K562 (cell line): ENCODE results near the gene COPA. TPM values are rescaled to one million over a fixed set of nuclear protein-coding genes. Genes with fewer than 3 reads are reported as not detected.
A peak's percentile ranks its signal among the peaks of the same experiment; 100 is the strongest.

Experiments
- ARHGAP35 ChIP-seq: fragments of 450-650 bp; IDR thresholded peaks from 2 replicates; pipeline ENCODE4 v1.6.1; 2018; ENCODE audit not compliant: partially characterized antibody
- BDP1 ChIP-seq: IDR thresholded peaks from 3 replicates; pipeline ENCODE4 v1.6.1; 2011; ENCODE audit not compliant: insufficient read length, insufficient read depth
- BRCA1 ChIP-seq, 2 experiments: fragments of 450-650 bp in 1 of 2; sonication (generic) in 1 of 2; formaldehyde crosslinking in 1 of 2; IDR thresholded peaks; 2 replicates each; pipeline versions ENCODE4 v1.5.0 to v1.6.1; 2017 to 2020; ENCODE audit warnings: mild to moderate bottlenecking in 1 of 2, missing genetic modification reagents in 1 of 2
- BRF2 ChIP-seq: IDR thresholded peaks from 3 replicates; pipeline ENCODE4 v1.6.1; 2011; ENCODE audit warnings: borderline replicate concordance, mild to moderate bottlenecking; ENCODE audit not compliant: insufficient read length, insufficient read depth
- DACH1 ChIP-seq: fragments of 450-650 bp; IDR thresholded peaks from 2 replicates; pipeline ENCODE4 v1.6.1; 2018; ENCODE audit not compliant: partially characterized antibody
- ELF4 ChIP-seq: fragments of 450-650 bp; formaldehyde crosslinking; IDR thresholded peaks from 2 replicates; pipeline ENCODE4 v1.4.0; 2022; ENCODE audit warnings: missing genetic modification characterization
- KLF10 ChIP-seq: fragments of 250-450 bp; sonication (Bioruptor Pico); IDR thresholded peaks from 2 replicates; pipeline ENCODE4 v1.6.1; 2021; ENCODE audit warnings: matching md5 sums
- MECOM ChIP-seq: fragments of 250-450 bp; sonication (Bioruptor Pico); IDR thresholded peaks from 2 replicates; pipeline ENCODE4 v1.8.0; 2022; ENCODE audit warnings: inconsistent platforms
- MEF2D ChIP-seq: conservative IDR thresholded peaks from 2 replicates; pipeline ENCODE4 v1.6.1; 2016; ENCODE audit warnings: low read depth, missing genetic modification characterization, missing compliant biosample characterization
- NFE2 ChIP-seq: IDR thresholded peaks from 2 replicates; pipeline ENCODE4 v1.6.1; 2014; ENCODE audit warnings: antibody characterized with exemption, low read depth
- NFXL1 ChIP-seq: fragments of 450-650 bp; formaldehyde crosslinking; IDR thresholded peaks from 2 replicates; pipeline ENCODE4 v1.4.0; 2021; ENCODE audit warnings: mild to moderate bottlenecking
- PHF20 ChIP-seq: fragments of 450-650 bp; IDR thresholded peaks from 2 replicates; pipeline ENCODE4 v1.6.1; 2018; ENCODE audit not compliant: partially characterized antibody
- SIRT6 ChIP-seq: IDR thresholded peaks from one replicate; pipeline ENCODE4 v1.6.1; 2012; ENCODE audit warnings: low read depth, mild to moderate bottlenecking, control low read depth, inconsistent platforms, low read length, moderate library complexity
- SP1 ChIP-seq: sonication (generic); formaldehyde crosslinking; IDR thresholded peaks from 2 replicates; pipeline ENCODE4 v1.8.1; 2022; ENCODE audit warnings: mild to moderate bottlenecking, missing genetic modification reagents
- SRF ChIP-seq, 2 experiments: fragments of 250-450, 450-650 bp in 1 of 2; sonication (Bioruptor Pico) in 1 of 2; sonication (generic) in 1 of 2; formaldehyde crosslinking; IDR thresholded peaks; 2 replicates each; pipeline versions ENCODE4 v1.5.0 to v1.5.1; 2020 to 2022; ENCODE audit warnings: mild to moderate bottlenecking in 1 of 2, missing genetic modification reagents in 1 of 2
- TEAD4 ChIP-seq, 2 experiments: sonication (generic) in 1 of 2; formaldehyde crosslinking in 1 of 2; IDR thresholded peaks; 2 replicates each; pipeline versions ENCODE4 v1.6.1 to v1.8.0; 2012 to 2022; ENCODE audit warnings: borderline replicate concordance in 1 of 2, inconsistent platforms in 1 of 2, low read length in 1 of 2, mild to moderate bottlenecking in 1 of 2, missing genetic modification reagents in 1 of 2
- ZNF263 ChIP-seq: sonication (generic); formaldehyde crosslinking; IDR thresholded peaks from 2 replicates; pipeline ENCODE4 v1.8.0; 2022; ENCODE audit warnings: mild to moderate bottlenecking, missing genetic modification reagents, borderline replicate concordance
- polyA plus RNA-seq, 8 experiments: library from polyadenylated mRNA; depleted of rRNA in 4 of 8; stranded (reverse) in 5 of 8; unstranded in 3 of 8; fragments of >200 nt; fragmentation: Nextera tagmentation in 2 of 8; fragmentation: Illumina TruSeq in 1 of 8; extraction: Ambion mirVana in 2 of 8; extraction: Trizol in 1 of 8; gene quantifications; 2 replicates each; pipeline versions ENCODE4 v1.2.1 to v1.2.3, GENCODE V29; 2011 to 2014; ENCODE audit warnings: inconsistent platforms in 1 of 8, missing spikeins in 1 of 8
- total RNA-seq, 7 experiments: library from RNA; depleted of rRNA in 6 of 7; stranded (reverse); fragments of >200 nt in 6 of 7; fragmentation: Illumina TruSeq in 2 of 7; extraction: Trizol in 2 of 7; gene quantifications; 2 replicates each; pipeline versions ENCODE4 v1.2.1 to v1.2.3, GENCODE V29; 2011 to 2021; ENCODE audit warnings: low replicate concordance in 1 of 7
- TF ChIP-seq, protein P1 (sequence below): sonication (generic); formaldehyde crosslinking; IDR thresholded peaks from 2 replicates; pipeline ENCODE4 v1.8.0; 2022; ENCODE audit warnings: mild to moderate bottlenecking, low read depth, missing genetic modification reagents
- TF ChIP-seq, protein P2 (sequence below): IDR thresholded peaks from 3 replicates; pipeline ENCODE4 v1.6.1; 2011; ENCODE audit warnings: borderline replicate concordance, mild to moderate bottlenecking, moderate library complexity; ENCODE audit not compliant: insufficient read length; ENCODE audit errors: extremely low read depth
- TF ChIP-seq, protein P3 (sequence below), 3 experiments: IDR thresholded peaks in 2 of 3; conservative IDR thresholded peaks in 1 of 3; 2 replicates each; pipeline ENCODE4 v1.5.1; 2011 to 2012; ENCODE audit warnings: low read length in 3 of 3, mild to moderate bottlenecking in 3 of 3, control low read depth in 2 of 3, improper control_type of control experiment in 1 of 3, inconsistent platforms in 1 of 3, low read depth in 1 of 3, mixed read lengths in 1 of 3, moderate library complexity in 1 of 3; ENCODE audit not compliant: insufficient read depth in 2 of 3

The COPA gene
- total and polyA plus RNA-seq, 9 of the 15 experiments (the other 6 are each of a cell fraction or from before 2014, with no cell fraction given), result 49.8 to 222 (median 110) TPM

DNA sequence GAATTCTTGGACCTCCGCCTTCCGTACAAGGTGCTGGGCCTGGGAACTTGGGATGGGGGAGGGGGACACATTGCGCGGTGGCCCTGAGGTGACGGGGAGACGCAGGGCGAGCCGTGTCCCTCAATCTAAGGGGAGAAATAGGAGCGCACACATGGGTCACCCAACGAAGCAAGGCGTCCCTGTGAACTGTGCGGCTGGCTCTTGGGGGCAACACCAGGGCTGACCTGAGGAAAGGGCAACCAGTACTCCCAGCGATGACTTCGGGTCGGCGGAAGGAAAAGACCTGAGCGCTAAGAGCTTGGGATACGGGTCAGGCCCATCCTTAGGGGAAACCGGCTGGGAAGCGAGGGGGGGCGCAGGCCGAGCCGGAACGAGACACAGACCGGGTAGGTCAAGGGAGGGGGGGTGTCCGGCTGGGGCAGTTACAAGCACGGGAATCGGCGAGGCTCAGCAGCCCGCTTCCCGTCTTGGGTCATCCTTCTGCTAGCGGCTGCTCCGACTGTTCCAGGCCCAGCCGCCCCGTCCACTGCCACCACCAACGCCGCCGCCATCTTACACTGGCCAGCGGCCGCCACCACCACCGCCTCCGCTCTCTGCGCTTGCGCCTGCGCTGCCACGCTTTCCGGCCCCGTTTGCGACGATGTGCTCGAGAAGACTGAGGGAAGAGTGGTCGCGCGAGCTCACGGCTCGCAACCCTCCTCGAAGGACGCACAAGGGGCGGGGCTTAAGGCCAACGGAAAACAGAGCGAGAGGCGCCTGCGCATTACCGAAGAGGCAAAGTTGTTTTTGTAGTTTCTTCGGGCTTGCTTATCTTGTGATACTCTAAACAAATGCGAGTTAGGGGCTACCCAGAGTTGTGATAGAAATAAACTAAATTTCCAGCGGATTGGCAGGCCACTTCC is 80.9 kb downstream of the COPA start, which contains the start of gene DCAF8 (continued):
- no peak for TF ChIP-seq MECOM (CRISPR knock-in tag)
- TF ChIP-seq PHF20, result peak; percentile 47
- no peak for TF ChIP-seq KLF10 (CRISPR knock-in tag)
- no peak for TF ChIP-seq DACH1
- TF ChIP-seq NFXL1 (CRISPR knock-in tag), result no peak
- TF ChIP-seq ELF4 (CRISPR knock-in tag), result no peak; the same call in 1 of the 2 replicates
- peak in 1 of 2 experiments; percentile 6; a peak in 2 of 4 replicates for TF ChIP-seq SRF (CRISPR knock-in tag; IDR thresholded peaks at IDR 0.05)
- TF ChIP-seq, protein P1, sequence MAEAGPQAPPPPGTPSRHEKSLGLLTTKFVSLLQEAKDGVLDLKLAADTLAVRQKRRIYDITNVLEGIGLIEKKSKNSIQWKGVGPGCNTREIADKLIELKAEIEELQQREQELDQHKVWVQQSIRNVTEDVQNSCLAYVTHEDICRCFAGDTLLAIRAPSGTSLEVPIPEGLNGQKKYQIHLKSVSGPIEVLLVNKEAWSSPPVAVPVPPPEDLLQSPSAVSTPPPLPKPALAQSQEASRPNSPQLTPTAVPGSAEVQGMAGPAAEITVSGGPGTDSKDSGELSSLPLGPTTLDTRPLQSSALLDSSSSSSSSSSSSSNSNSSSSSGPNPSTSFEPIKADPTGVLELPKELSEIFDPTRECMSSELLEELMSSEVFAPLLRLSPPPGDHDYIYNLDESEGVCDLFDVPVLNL, result no peak
- TF ChIP-seq BRF2, result no peak
- TF ChIP-seq TEAD4 (IDR thresholded peaks at IDR 0.05; ENCODE audit: low read length), result no peak
- TF ChIP-seq TEAD4 (CRISPR knock-in tag; IDR thresholded peaks at IDR 0.05; ENCODE audit: borderline replicate concordance), result no peak
- TF ChIP-seq ARHGAP35, result no peak
- TF ChIP-seq, protein P2, sequence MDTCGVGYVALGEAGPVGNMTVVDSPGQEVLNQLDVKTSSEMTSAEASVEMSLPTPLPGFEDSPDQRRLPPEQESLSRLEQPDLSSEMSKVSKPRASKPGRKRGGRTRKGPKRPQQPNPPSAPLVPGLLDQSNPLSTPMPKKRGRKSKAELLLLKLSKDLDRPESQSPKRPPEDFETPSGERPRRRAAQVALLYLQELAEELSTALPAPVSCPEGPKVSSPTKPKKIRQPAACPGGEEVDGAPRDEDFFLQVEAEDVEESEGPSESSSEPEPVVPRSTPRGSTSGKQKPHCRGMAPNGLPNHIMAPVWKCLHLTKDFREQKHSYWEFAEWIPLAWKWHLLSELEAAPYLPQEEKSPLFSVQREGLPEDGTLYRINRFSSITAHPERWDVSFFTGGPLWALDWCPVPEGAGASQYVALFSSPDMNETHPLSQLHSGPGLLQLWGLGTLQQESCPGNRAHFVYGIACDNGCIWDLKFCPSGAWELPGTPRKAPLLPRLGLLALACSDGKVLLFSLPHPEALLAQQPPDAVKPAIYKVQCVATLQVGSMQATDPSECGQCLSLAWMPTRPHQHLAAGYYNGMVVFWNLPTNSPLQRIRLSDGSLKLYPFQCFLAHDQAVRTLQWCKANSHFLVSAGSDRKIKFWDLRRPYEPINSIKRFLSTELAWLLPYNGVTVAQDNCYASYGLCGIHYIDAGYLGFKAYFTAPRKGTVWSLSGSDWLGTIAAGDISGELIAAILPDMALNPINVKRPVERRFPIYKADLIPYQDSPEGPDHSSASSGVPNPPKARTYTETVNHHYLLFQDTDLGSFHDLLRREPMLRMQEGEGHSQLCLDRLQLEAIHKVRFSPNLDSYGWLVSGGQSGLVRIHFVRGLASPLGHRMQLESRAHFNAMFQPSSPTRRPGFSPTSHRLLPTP, result no peak
- TF ChIP-seq, protein P3, sequence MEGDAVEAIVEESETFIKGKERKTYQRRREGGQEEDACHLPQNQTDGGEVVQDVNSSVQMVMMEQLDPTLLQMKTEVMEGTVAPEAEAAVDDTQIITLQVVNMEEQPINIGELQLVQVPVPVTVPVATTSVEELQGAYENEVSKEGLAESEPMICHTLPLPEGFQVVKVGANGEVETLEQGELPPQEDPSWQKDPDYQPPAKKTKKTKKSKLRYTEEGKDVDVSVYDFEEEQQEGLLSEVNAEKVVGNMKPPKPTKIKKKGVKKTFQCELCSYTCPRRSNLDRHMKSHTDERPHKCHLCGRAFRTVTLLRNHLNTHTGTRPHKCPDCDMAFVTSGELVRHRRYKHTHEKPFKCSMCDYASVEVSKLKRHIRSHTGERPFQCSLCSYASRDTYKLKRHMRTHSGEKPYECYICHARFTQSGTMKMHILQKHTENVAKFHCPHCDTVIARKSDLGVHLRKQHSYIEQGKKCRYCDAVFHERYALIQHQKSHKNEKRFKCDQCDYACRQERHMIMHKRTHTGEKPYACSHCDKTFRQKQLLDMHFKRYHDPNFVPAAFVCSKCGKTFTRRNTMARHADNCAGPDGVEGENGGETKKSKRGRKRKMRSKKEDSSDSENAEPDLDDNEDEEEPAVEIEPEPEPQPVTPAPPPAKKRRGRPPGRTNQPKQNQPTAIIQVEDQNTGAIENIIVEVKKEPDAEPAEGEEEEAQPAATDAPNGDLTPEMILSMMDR (IDR thresholded peaks at IDR 0.05 in 2 of 3, conservative IDR thresholded peaks at IDR 0.05 in 1 of 3; ENCODE audit: insufficient read depth in 2 of 3, low read depth in 1 of 3, low read length in 3 of 3), result no peak
- TF ChIP-seq BDP1, result no peak
- no peak for TF ChIP-seq SIRT6
- peak; percentile 41; the same call in 1 of the 2 replicates for TF ChIP-seq ZNF263 (CRISPR knock-in tag)
- TF ChIP-seq NFE2, result no peak
- TF ChIP-seq MEF2D, result no peak
- TF ChIP-seq BRCA1 (IDR thresholded peaks at IDR 0.05), result no peak
- TF ChIP-seq BRCA1 (CRISPR knock-in tag; IDR thresholded peaks at IDR 0.05), result peak; percentile 69; the same call in 1 of the 2 replicates
- peak; percentile 81 for TF ChIP-seq SP1
